GM13976 (cell line): ENCODE measurements around the gene CEMIP.

Experiments used
- DNase-seq: peaks from one replicate; pipeline ENCODE4 v3.0.0; 2012; ENCODE audit warnings: low spot score
- in situ Hi-C: fragments of 300-500 bp; cut with MboI; formaldehyde crosslinking; loops from one replicate; pipeline ENCODE4 v1.12.0; 2022; ENCODE audit warnings: low sequenced_read_pairs, mixed read lengths, inconsistent platforms; ENCODE audit not compliant: unreplicated experiment
- TF ChIP-seq, protein P1 (sequence below): IDR thresholded peaks from 2 replicates; pipeline ENCODE4 v1.5.1; 2012; ENCODE audit warnings: borderline replicate concordance, mild to moderate bottlenecking; ENCODE audit not compliant: insufficient read depth; ENCODE audit errors: extremely low read depth, missing control alignments, control extremely low read depth

Gene CEMIP

DNA sequence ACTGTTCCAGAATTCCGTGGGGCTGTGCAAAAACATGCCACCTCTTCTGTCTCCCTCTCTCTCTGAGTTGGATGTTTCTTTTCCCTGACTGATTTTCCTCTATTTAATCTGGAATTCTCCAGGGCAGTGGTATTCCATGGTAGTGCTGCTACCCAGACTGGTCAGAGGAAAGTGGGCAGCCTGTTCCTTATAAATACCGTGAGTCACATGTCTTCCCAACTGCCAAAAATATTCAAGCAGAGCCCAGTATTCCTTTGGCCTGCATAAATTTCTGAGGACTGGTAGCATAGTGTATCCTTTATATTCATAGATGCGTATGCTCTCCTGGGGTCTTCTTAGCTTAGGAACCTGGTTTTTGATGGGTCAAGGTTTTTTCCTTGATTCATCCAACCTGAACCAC, 40.9 kb downstream of the CEMIP start:
- TF ChIP-seq, protein P1, sequence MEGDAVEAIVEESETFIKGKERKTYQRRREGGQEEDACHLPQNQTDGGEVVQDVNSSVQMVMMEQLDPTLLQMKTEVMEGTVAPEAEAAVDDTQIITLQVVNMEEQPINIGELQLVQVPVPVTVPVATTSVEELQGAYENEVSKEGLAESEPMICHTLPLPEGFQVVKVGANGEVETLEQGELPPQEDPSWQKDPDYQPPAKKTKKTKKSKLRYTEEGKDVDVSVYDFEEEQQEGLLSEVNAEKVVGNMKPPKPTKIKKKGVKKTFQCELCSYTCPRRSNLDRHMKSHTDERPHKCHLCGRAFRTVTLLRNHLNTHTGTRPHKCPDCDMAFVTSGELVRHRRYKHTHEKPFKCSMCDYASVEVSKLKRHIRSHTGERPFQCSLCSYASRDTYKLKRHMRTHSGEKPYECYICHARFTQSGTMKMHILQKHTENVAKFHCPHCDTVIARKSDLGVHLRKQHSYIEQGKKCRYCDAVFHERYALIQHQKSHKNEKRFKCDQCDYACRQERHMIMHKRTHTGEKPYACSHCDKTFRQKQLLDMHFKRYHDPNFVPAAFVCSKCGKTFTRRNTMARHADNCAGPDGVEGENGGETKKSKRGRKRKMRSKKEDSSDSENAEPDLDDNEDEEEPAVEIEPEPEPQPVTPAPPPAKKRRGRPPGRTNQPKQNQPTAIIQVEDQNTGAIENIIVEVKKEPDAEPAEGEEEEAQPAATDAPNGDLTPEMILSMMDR = no peak
- DNase-seq = no peak
- in situ Hi-C loops = no loop called here

DNA sequence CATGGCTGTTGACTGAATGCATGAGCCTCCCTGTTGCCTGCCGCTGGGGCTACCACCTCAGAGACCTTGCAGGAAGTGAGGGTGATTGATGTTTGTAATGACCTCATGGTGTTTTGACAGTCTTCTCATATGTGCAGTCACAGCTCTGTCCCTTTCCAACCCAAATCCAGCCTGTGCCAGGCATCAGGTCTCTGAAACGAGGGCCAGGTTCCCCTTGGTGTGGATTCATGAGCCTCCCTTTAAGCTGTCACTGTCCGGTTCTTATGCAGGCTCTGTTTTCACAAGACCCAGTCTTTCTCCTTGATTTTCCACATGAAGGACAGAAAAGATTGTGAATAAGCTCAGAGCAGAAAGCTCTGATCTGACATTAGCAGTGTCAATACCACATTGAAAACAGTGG, 43.1 kb downstream of the CEMIP start:
- TF ChIP-seq, protein P1 = no peak
- in situ Hi-C loops = no loop called here
- DNase-seq = no peak

DNA sequence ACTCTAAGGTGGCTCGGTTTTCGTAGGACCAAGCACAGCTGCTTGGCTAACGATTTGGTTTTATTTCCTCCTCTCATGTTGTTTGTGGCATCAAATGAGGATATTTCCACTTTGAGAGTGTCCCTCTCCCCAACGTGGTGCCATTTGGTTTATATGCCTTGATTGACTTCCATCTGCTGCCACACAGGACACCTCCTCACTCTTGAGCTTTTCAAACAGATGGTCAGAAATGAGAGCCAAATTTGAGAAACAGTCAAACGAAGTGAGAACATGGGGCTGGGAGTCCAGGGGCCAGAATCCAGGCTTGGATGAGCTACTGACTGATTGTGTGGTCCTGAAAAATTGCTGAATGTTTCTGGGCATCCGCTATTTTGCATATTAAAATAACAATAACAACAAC, 43.5 kb downstream of the CEMIP start:
- in situ Hi-C loops = no loop called here
- no peak for DNase-seq
- TF ChIP-seq, protein P1 = no peak

DNA sequence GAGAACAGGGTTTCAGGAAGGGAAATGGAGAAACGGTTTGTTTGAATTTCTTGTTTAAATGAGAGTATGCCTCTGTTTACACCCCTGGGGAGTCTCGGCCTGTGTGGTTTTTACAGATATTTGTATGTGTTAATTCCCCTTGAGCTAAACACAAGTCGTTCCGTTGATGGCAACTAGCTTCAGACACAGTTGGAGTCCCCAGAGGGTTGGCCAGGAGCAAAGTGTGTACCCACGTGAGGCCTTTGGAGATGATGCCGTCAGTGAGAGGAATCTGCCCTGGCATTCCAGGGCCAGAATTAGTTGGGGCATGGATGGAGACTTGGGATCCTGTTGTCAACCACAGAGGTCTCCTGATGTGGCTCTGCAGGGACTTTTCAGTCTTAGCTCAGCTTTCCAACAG, 44.0 kb downstream of the CEMIP start:
- in situ Hi-C loops = no loop called here
- TF ChIP-seq, protein P1 = no peak
- DNase-seq = no peak

DNA sequence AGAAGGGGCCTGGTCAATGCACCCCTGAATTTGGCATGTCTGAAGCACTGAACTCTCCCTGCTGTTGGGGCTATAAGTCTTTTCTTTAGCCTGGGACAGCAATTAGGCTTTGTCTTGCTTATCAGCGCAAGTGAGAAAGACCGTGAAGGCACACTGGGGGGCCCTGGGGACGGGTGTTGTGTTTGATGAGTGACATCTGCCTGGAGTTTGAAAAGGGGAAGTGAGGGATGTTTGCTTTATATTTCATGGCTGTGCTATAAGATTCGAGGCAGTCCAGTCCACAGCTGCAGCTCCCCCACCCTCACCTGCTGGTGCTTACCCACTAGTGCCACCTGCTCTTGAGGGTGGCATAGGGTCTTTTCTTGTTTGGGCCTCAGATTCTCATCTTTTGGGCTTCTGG, 44.8 kb downstream of the CEMIP start:
- TF ChIP-seq, protein P1 = no peak
- in situ Hi-C loops = no loop called here
- no peak for DNase-seq

DNA sequence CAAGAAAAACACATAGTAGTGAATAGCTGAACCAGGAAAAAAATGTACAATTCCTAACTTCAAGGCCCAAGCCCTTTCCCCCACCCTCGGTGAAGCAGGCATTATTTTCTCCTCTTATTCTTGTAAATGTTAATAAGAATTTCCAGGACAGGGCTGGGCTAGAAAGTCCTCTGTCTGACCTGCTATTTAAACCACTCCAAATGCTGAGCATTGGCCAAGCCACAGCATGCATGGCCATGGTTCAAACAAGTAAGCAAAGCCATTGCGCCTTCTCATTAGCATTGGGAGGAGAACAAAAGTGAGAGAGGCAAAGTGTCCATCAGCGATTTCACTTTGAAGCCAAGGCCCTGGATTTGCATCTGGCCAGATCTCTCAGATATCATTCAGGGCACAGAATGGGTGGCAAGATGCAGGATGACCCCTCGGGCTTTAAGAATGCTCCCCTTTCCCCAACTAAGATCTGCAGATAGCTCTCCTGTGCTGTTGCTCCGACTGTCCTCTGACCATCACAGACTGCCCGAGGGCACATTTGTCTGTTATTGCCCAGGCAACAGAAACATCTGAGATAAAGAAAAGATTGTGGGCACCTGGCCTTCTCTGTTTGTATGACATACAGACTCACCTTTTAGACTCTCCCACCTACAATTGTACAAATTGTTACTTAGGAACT, 46.3 kb downstream of the CEMIP start:
- TF ChIP-seq, protein P1 = no peak
- in situ Hi-C loops = no loop called here
- no peak for DNase-seq
